NCI-H1092 treated with DMSO at 0.1 percent for 48 hours (cell line): Measurements from ENCODE around the gene TMC6.
"Not testable (repeated sequence)": the region's sequence is repeated elsewhere in the genome, so short reads cannot be mapped to it uniquely, and the experiment has no call there.

Experiments used
- DNase-seq: peaks from one replicate; lab custom pipeline; 2025; lab: John Stamatoyannopoulos, UW

Gene TMC6

GRCh38 chr17:78154903-78155811 lies 26.6 kb upstream of the TMC6 start:
- DNase-seq = no peak

GRCh38 chr17:78151514-78152008 lies 23.0 kb upstream of the TMC6 start:
- DNase-seq = no peak

- DNase-seq = no peak
These were observed 19.9 kb upstream of the TMC6 start for GRCh38 chr17:78148286-78149016.

GRCh38 chr17:78147315-78147998 lies 18.9 kb upstream of the TMC6 start:
- no peak for DNase-seq

GRCh38 chr17:78146881-78147280 lies 18.3 kb upstream of the TMC6 start:
- DNase-seq = no peak

- no peak for DNase-seq
These were observed 17.9 kb upstream of the TMC6 start for GRCh38 chr17:78146471-78146869.

- no peak for DNase-seq
These were observed 16.4 kb upstream of the TMC6 start for GRCh38 chr17:78144736-78145641.

GRCh38 chr17:78144147-78144719 lies 15.7 kb upstream of the TMC6 start:
- peak; percentile 9 for DNase-seq

- no peak for DNase-seq
These were observed 14.9 kb upstream of the TMC6 start for GRCh38 chr17:78143214-78144146.

GRCh38 chr17:78142119-78142861 lies 13.7 kb upstream of the TMC6 start:
- no peak for DNase-seq

GRCh38 chr17:78141437-78142118 lies 13.0 kb upstream of the TMC6 start:
- no peak for DNase-seq

GRCh38 chr17:78140169-78141051 lies 11.9 kb upstream of the TMC6 start:
- DNase-seq = peak; percentile 20

GRCh38 chr17:78139861-78140168 lies 11.3 kb upstream of the TMC6 start:
- not testable (repeated sequence) for DNase-seq

- DNase-seq = no peak
These were observed 9.9 kb upstream of the TMC6 start for GRCh38 chr17:78138204-78139060.

- DNase-seq = no peak
These were observed 9.0 kb upstream of the TMC6 start for GRCh38 chr17:78137392-78138203.
